ENCODE results near the gene SLC35F5. TPM values are rescaled to one million over a fixed set of nuclear protein-coding genes. Genes with fewer than 3 reads are reported as not detected.

SLC35F5 gene
- total RNA-seq, 4 donors from 2014 or later, result 64.2 to 106 (median 78.8) TPM

DNA sequence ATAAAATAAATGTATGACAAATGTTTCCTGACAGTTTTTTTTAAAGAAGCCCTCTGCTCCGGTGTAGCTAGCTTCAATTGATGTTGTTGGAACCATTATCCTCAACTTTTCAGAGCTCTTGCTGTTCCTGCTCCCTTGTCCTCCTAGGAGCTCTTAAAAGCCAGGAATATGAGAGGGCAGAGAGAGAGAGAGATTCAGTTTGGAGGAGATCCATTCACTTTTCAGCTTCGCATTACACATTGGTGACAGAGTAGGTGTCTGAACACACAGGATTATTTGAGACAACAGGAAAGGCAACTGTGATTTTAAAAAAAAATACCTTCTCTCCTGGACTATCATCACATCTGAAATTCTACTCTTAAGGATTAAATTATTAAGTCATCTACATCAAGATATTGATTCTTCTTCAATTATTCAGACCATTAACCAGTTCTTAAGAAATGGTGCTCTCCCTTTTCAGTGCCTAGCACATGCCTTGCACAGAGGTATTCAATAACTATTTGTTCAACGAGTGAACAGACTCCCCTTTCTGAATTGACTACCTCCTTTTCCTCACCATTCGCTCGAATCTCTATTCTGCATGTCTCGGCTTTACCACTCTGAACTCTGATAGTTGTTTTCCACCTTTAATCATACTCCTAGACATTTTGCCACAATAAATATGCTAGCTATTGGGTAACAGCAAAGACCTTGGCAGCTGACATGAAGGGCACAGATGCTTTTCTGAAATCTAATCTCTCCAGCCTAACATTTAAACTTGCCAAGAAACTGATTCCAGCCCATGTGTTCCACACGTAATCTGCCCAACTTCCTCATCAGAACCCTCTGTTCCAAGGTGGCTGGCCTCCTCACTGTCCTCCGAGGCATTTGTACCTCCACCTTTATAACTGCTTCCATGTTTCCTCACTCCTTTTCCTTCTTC, 28.6 kb upstream of the SLC35F5 start:
- TF ChIP-seq, protein P1, sequence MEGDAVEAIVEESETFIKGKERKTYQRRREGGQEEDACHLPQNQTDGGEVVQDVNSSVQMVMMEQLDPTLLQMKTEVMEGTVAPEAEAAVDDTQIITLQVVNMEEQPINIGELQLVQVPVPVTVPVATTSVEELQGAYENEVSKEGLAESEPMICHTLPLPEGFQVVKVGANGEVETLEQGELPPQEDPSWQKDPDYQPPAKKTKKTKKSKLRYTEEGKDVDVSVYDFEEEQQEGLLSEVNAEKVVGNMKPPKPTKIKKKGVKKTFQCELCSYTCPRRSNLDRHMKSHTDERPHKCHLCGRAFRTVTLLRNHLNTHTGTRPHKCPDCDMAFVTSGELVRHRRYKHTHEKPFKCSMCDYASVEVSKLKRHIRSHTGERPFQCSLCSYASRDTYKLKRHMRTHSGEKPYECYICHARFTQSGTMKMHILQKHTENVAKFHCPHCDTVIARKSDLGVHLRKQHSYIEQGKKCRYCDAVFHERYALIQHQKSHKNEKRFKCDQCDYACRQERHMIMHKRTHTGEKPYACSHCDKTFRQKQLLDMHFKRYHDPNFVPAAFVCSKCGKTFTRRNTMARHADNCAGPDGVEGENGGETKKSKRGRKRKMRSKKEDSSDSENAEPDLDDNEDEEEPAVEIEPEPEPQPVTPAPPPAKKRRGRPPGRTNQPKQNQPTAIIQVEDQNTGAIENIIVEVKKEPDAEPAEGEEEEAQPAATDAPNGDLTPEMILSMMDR (IDR thresholded peaks at IDR 0.05; ENCODE audit: low read depth), result no peak

DNA sequence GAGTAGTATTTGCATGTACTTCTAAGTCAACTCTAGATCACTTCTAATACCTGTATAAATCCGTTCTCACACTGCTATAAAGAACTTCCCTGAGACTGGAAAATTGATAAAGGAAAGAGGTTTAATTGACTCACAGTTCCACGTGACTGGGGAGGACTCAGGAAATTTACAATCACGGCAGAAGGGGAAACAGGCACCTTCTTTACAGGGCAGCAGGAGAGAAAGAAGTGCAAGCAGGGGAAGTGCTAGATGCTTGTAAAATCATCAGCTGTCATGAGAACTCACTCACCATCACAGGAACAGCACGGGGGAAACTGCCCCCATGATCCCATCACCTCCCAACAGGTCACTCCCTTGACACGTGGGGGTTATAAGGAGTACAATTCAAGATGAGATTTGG, 24.0 kb upstream of the SLC35F5 start:
- TF ChIP-seq, protein P1 (IDR thresholded peaks at IDR 0.05; ENCODE audit: low read depth), result no peak

DNA sequence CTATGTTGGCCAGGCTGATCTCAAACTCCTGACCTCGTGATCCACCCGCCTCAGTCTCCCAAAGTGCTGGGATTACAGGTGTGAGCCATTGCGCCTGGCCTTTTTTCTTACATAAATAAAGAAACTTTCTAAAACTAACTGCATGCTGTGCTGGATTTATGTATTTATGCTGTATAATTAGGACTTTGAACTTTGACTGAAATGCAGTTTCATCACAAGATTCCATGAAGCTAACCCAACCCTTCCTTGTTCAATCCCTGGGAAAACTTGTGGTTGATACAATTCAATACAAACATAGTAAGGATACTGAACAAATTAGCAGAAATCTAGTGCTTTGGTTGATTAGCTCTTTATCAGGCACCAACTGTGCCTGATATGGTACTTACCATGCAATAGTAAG, 20.9 kb upstream of the SLC35F5 start:
- TF ChIP-seq, protein P1 (IDR thresholded peaks at IDR 0.05; ENCODE audit: low read depth), result no peak

DNA sequence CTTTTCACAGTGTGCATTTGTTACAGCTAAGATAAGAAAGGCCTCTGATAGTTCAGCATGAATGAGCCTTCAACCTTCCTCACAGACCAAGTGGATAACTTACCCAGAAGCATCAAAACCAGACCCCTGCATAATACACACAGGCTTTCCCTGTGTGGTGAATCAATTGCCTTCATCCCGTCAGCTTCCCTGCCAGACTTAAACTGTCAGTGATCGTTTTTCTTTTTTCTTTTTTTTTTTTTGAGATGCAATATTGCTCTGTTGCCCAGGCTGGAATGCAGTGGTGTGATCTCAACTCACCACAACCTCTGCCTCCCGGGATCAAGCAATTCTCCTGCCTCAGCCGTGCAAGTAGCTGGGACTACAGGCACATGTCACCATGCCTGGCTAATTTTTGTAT, 20.5 kb upstream of the SLC35F5 start:
- TF ChIP-seq, protein P1 (IDR thresholded peaks at IDR 0.05; ENCODE audit: low read depth), result no peak

DNA sequence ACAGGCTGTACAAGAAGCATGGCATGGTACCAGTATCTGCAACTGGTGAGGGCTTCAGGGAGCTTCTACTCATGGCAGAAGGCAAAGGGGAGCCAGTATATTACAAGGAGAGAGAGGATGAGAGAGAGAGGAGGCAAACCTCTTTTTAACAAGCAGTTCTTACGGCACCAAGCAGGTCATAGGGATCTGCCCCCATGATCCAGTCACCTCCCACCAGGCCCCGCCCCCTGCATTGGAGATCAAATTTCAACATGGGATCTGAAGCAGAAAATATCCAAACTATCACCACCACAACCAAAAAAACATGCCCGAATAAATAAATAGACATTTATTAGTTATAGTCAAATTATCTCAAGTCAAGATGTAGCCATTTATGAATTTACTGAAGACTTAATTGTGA, 14.5 kb upstream of the SLC35F5 start:
- TF ChIP-seq, protein P1 (IDR thresholded peaks at IDR 0.05; ENCODE audit: low read depth), result no peak

DNA sequence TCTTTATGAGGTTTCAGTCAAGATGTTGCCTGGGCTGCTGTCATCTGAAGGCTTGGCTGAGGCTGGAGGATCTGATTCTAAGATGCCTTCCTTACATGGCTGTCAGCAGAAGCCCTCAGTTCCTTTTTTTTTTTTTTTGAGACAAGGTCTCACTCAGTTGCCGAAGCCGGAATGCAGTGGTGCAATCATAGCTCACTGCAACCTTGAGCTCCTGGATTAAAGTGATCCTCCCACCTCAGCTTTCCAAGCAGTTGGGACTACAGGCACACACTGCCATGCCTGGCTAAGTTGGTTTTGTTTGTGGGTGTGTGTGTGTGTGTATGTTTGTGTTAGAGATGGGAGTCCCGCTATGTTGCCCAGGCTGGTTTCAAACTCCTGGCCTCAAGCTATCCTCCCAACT, 13.1 kb upstream of the SLC35F5 start:
- TF ChIP-seq, protein P1 (IDR thresholded peaks at IDR 0.05; ENCODE audit: low read depth), result no peak

DNA sequence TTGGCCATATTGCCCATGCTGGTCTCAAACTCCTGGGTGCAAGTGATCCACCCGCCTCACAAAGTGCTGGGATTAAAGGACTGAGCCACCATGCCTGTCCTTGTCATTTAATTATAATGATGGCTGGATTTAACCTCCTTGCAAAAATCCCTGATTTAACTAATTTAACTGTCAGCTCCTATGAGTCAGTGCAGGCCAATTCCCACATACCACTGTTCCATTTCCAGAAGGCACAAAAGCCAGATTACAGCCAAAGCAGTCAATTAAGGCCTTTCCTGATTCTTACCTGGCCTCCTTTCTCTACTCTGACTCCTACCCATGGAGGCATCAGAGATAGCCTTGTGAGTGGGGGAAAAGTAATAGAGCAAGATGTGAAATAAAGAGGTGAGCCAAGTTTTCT, 12.3 kb upstream of the SLC35F5 start:
- TF ChIP-seq, protein P1 (IDR thresholded peaks at IDR 0.05; ENCODE audit: low read depth), result no peak
